Erythroblast (primary cell): Measurements from ENCODE around the gene PGGHG.
"Not testable (repeated sequence)": the region's sequence is repeated elsewhere in the genome, so short reads cannot be mapped to it uniquely, and the experiment has no call there.

Experiments used
- GATA1 ChIP-seq: IDR thresholded peaks from 2 replicates; pipeline ENCODE4 v1.6.1; 2011; ENCODE audit warnings: low read depth, mild to moderate bottlenecking, control low read depth, low read length, moderate library complexity
- POLR2A ChIP-seq: IDR thresholded peaks from 2 replicates; pipeline ENCODE4 v1.6.1; 2011; ENCODE audit warnings: mild to moderate bottlenecking, low read length

DNA sequence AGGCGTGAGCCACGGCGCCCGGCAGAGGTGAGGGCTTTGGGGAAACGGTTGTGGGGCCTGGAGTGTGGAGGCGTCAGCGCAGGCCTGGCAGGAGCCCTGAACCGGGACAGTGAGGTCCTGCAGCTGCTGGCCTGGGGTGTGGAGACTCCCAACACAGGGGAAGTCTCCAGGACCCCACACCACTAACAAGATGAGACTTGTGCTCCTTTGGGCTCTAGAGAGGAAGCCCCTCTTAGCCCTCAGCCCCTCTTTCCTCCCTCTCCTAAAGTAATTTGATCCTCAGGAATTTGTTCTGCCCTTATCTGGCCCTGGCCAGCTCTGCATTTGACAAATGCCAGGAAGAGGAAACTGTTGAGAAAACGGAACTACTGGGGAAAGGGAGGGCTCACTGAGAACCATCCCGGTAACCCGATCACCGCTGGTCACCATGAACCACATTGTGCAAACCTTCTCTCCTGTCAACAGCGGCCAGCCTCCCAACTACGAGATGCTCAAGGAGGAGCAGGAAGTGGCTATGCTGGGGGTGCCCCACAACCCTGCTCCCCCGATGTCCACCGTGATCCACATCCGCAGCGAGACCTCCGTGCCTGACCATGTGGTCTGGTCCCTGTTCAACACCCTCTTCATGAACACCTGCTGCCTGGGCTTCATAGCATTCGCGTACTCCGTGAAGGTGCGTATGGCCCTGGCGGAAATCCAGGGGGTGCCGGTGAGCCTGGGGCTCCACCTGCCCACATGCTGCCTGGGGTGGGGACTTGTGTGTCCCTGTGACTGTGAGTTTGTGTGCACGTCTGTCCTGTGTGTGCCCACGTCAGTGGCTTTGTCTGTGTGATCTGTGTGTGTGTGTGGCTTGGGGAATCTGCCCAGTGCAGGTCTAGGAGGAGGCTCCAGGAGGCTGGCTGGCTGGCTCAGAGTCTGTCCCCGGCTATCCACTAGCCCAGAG lies 19.1 kb downstream of the PGGHG start, which contains the start of gene IFITM2:
- peak; percentile 13 for TF ChIP-seq POLR2A
- TF ChIP-seq GATA1: not testable (repeated sequence)
